Natural killer cell (primary cell): Measurements from ENCODE around the gene TCERG1L. TPM values are rescaled to one million over a fixed set of nuclear protein-coding genes. Genes with fewer than 3 reads are reported as not detected.

Source experiments
- ATAC-seq, 3 donors: fragments of 150-1000 bp in 2 of 3; fragments of 200-7000 bp in 1 of 3; cut with Tn5 transposase; 1 replicate in 1 of 3; 2 replicates in 2 of 3; pipeline ENCODE4 v1.10.0; 2021; ENCODE audit warnings: mild to moderate bottlenecking in 2 of 3, moderate library complexity in 2 of 3
- DNase-seq, 2 donors: peaks; one replicate each; pipeline versions ENCODE4 v3.0.0 to v3.0.0-alpha.2; 2013 to 2021; ENCODE audit warnings: mixed read lengths in 1 of 2
- H3K27ac ChIP-seq: one replicate; pipeline ENCODE4 v1.5.1; 2013; ENCODE audit warnings: mild to moderate bottlenecking, low read length
- H3K27me3 ChIP-seq: one replicate; pipeline ENCODE4 v1.6.1; 2013; ENCODE audit warnings: low read length; ENCODE audit not compliant: control insufficient read depth, insufficient read depth
- H3K36me3 ChIP-seq: one replicate; pipeline ENCODE4 v1.6.1; 2013; ENCODE audit warnings: low read length; ENCODE audit not compliant: control insufficient read depth, insufficient read depth
- H3K4me1 ChIP-seq: one replicate; pipeline ENCODE4 v1.6.1; 2013; ENCODE audit warnings: low read length; ENCODE audit not compliant: control insufficient read depth, insufficient read depth
- H3K4me3 ChIP-seq: one replicate; pipeline ENCODE4 v1.5.1; 2013; ENCODE audit warnings: low read length
- H3K9me3 ChIP-seq: one replicate; pipeline ENCODE4 v1.6.1; 2013; ENCODE audit warnings: low read length; ENCODE audit not compliant: control insufficient read depth, insufficient read depth
- H3K27ac Mint-ChIP-seq, 2 donors: one replicate each; pipeline ENCODE4 v1.8.0; 2022; ENCODE audit warnings: mild to moderate bottlenecking in 2 of 2, mixed read lengths in 2 of 2, moderate library complexity in 1 of 2
- H3K27me3 Mint-ChIP-seq, 2 donors: one replicate each; pipeline ENCODE4 v1.8.0; 2022; ENCODE audit warnings: low read depth in 2 of 2, mixed read lengths in 2 of 2
- H3K36me3 Mint-ChIP-seq: one replicate; pipeline ENCODE4 v1.8.0; 2022; ENCODE audit warnings: mixed read lengths
- H3K4me1 Mint-ChIP-seq, 2 donors: one replicate each; pipeline ENCODE4 v1.8.0; 2022; ENCODE audit warnings: mixed read lengths in 2 of 2
- H3K4me3 Mint-ChIP-seq: one replicate; pipeline ENCODE4 v1.8.0; 2022; ENCODE audit warnings: mild to moderate bottlenecking, moderate library complexity, mixed read lengths
- H3K9me3 Mint-ChIP-seq, 2 donors: one replicate each; pipeline ENCODE4 v1.8.0; 2022; ENCODE audit warnings: mixed read lengths in 2 of 2
- CTCF ChIP-seq: fragments of 200-600 bp; IDR thresholded peaks from one replicate; pipeline ENCODE4 v1.8.0; 2022; ENCODE audit warnings: antibody characterized with exemption
- WGBS: methylation state at CpG from one replicate; pipeline ENCODE4 v1.1.7; 2013; ENCODE audit warnings: missing lambda C conversion rate; ENCODE audit not compliant: insufficient coverage; 5-methylcytosine and 5-hydroxymethylcytosine counted together
- intact Hi-C: fragments of 100-400 bp; cut with micrococcal nuclease; formaldehyde crosslinking; loops from one replicate; pipeline ENCODE4 v1.14.2; 2022
- total RNA-seq, 4 donors: library from RNA; stranded (reverse); fragments of 120-200 nt in 1 of 4; gene quantifications; one replicate each; pipeline versions ENCODE4 v1.2.3 to v1.2.4, GENCODE V29; 2013 to 2022

Gene TCERG1L
- total RNA-seq, 3 donors from 2014 or later (not counting 1 experiment from before 2014, with no cell fraction given): 0.48 TPM; not detected in 2

DNA sequence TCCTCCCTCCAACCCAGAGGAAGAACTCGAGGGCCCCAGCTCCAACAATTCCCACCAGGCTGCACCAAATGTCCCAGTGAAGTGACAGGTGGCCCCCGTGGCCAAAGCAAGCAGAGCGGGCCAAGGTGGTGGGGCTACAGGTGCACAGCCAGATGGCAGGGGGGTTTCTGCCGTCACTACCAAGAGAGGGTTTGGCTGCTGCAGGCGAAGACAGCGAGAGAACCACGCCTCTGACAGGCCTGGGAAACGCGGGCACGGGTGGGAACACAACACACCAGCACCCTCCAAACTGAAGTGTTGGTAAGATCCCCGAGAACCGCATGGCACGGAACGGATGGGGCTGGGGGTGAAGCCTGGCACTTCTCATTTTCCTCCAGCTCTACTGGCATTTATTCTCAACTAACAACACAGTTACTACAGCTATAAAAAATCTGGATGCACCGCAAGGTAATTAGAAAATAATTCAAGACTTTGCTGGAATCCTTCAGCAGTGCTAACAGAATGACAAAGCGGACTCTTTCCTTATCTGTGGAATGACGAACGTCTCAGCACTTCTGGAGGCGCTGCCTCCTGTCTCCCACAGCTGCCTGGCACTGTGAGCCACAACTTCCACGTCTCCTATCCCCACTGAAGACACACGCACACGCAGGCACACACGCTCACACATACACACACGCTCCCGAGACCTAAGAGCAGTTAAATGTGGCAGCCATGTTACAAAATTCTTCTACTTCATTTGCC is 167.9 kb downstream of the TCERG1L start:
- no peaks in the 10 kb centered on the region for H3K4me1 ChIP-seq
- H3K9me3 Mint-ChIP-seq: no peaks in the 10 kb centered on the region
- TF ChIP-seq CTCF: no peak
- H3K36me3 Mint-ChIP-seq: no peaks in the 10 kb centered on the region
- H3K9me3 ChIP-seq: no peaks in the 10 kb centered on the region
- H3K27ac Mint-ChIP-seq: no peak overlapping the region
- H3K36me3 ChIP-seq: no peaks in the 10 kb centered on the region
- H3K27ac ChIP-seq: no peak overlapping the region
- H3K4me3 ChIP-seq: no peak overlapping the region
- no peak overlapping the region for H3K4me3 Mint-ChIP-seq
- WGBS: 88% methylated on average over 25 of the region's 25 CpGs
- no peaks in the 10 kb centered on the region for H3K4me1 Mint-ChIP-seq
- ATAC-seq (no peak), DNase-seq (no peak)
- no peaks in the 10 kb centered on the region for H3K27me3 ChIP-seq
- no peaks in the 10 kb centered on the region for H3K27me3 Mint-ChIP-seq
- intact Hi-C loops: no loop called here

DNA sequence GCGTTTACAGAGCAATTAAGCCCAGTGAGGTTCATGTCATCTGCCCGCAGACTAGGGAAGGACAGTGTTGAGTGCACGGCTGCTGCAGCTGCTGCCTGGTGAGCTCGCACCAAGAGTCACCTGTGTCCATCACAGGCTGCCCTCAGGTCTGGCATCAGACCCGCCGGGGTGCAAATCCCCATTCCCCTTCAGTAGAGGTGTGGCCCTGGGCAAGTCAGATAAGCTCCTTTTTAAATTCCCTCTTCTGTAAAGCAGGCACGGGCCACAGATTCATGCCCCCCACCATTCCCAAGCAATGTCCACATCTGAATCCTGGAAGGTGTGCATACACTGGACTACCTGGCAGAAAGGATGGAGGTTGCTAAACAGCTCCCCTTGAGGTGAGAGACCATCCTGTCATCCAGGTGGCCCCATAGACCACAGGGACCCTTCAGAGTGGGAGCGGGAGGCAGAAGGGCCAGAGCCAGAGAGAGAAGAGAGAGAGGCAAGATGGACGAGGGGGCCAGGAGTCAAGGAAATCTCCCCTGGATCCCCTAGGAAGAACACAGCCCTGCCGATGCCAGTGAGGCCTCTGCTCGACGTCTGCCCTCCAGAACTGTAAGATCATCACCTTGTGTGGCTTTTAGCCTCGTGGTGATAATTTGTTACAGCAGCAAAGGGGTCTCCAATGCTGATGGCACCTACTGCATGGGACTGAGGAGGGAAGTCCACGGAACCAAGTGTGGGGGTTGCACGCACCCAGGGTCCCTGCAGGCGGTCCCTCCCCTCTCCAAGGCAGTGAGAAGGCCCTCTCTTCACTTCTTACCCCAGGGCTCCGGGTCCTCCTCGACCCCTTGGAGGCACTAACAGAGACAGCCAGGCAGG is 168.8 kb downstream of the TCERG1L start:
- no peaks in the 10 kb centered on the region for H3K36me3 ChIP-seq
- no peak overlapping the region for H3K27ac ChIP-seq
- ATAC-seq: no peak
- no peaks in the 10 kb centered on the region for H3K9me3 ChIP-seq
- Mint-ChIP-seq H3K4me1 (no peaks in the 10 kb centered on the region), H3K27ac (no peak overlapping the region), H3K36me3 (no peaks in the 10 kb centered on the region), H3K9me3 (no peaks in the 10 kb centered on the region), H3K27me3 (no peaks in the 10 kb centered on the region), H3K4me3 (no peak overlapping the region)
- H3K27me3 ChIP-seq: no peaks in the 10 kb centered on the region
- intact Hi-C loops: no loop called here
- no peaks in the 10 kb centered on the region for H3K4me1 ChIP-seq
- WGBS: 78% methylated on average over 18 of the region's 18 CpGs
- no peak for TF ChIP-seq CTCF
- H3K4me3 ChIP-seq: no peak overlapping the region
- no peak for DNase-seq

- no peak for TF ChIP-seq CTCF
Observed at GRCh38 chr10:131141645-131142516, 169.6 kb downstream of the TCERG1L start.

More at GRCh38 chr10:131141645-131142516, 169.6 kb downstream of the TCERG1L start:
- Histone ChIP-seq H3K4me1 (no peaks in the 10 kb centered on the region), H3K4me3 (no peak overlapping the region), H3K36me3 (no peaks in the 10 kb centered on the region), H3K27me3 (no peaks in the 10 kb centered on the region), H3K9me3 (no peaks in the 10 kb centered on the region), H3K27ac (no peak overlapping the region)
- no peak for ATAC-seq
- Mint-ChIP-seq H3K27ac (no peak overlapping the region), H3K9me3 (no peaks in the 10 kb centered on the region), H3K4me3 (no peak overlapping the region), H3K27me3 (no peaks in the 10 kb centered on the region), H3K36me3 (no peaks in the 10 kb centered on the region), H3K4me1 (no peaks in the 10 kb centered on the region)
- 81% methylated on average over 13 of the region's 15 CpGs for WGBS
- intact Hi-C loops: no loop called here
- no peak for DNase-seq
